Duodenal mucosa (tissue), 2 donors: ENCODE results near the gene ADGRA3.

ENCODE experiments used
- H3K27ac ChIP-seq: one replicate; pipeline ENCODE4 v1.7.0; 2013; ENCODE audit warnings: low read depth, low read length
- H3K27me3 ChIP-seq, 2 donors: one replicate each; pipeline ENCODE4 v1.7.0; 2013; ENCODE audit warnings: low read length in 2 of 2, control low read depth in 1 of 2; ENCODE audit not compliant: insufficient read depth in 2 of 2, control insufficient read depth in 1 of 2
- H3K36me3 ChIP-seq, 2 donors: one replicate each; pipeline ENCODE4 v1.7.0; 2013; ENCODE audit warnings: low read length in 2 of 2, control low read depth in 1 of 2; ENCODE audit not compliant: insufficient read depth in 2 of 2, control insufficient read depth in 1 of 2
- H3K4me1 ChIP-seq, 2 donors: one replicate each; pipeline ENCODE4 v1.7.0; 2013; ENCODE audit warnings: low read length in 2 of 2, control low read depth in 1 of 2; ENCODE audit not compliant: insufficient read depth in 2 of 2, control insufficient read depth in 1 of 2
- H3K4me3 ChIP-seq, 2 donors: one replicate each; pipeline ENCODE4 v1.7.0; 2013; ENCODE audit warnings: low read length in 2 of 2, low read depth in 1 of 2
- H3K9ac ChIP-seq, 2 donors: one replicate each; pipeline ENCODE4 v1.7.0; 2013; ENCODE audit warnings: low read length in 2 of 2, low read depth in 1 of 2
- H3K9me3 ChIP-seq, 2 donors: one replicate each; pipeline ENCODE4 v1.7.0; 2013; ENCODE audit warnings: low read length in 2 of 2, control low read depth in 1 of 2; ENCODE audit not compliant: control insufficient read depth in 1 of 2

The ADGRA3 gene

DNA sequence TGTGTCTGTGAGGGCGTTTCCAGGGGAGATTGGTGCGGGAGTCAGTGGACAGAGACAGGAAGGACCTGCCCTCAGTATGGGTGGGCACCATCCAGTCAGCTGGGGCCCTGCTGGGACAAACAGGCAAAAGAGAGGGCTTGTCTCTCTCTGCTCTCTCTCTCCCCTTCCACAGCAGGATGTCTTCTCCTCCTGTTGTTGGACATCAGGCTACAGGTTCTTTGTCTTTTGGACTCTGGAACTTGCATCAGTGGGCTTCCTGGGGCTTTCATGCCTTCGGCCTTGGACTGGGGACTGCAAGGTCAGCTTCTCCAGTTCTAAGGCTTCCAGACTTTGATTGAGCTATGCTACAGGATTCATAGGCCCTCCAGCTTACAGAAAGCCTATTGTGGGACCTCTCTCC, 59.6 kb downstream of the ADGRA3 start:
- Histone ChIP-seq H3K4me1 (peaks cover 5 to 24% of the 10 kb centered on the region in 2 donors), H3K27ac (no peak overlapping the region), H3K36me3 (no peaks in the 10 kb centered on the region), H3K4me3 (no peak overlapping the region), H3K27me3 (no peaks in the 10 kb centered on the region), H3K9me3 (no peaks in the 10 kb centered on the region), H3K9ac (no peak overlapping the region)

DNA sequence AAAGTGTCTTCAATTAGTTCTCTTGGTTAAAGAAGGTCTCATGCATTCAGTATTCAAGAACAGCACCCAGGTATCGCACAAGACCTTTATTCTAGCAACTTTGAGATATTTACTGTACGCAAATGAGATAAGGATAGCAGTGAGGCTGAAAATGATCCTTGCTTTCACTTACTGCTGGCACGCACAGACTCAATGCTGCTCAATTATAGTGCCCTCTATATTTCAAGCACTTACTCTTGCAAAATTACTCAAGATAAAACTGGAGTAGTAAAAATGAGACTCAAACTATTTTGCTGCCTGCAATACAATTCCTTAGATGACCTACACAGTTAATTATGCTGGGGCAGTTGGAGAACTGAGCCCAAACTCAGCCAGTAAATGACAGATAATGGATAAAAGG, 60.9 kb downstream of the ADGRA3 start:
- H3K9me3 ChIP-seq, result no peaks in the 10 kb centered on the region
- H3K27ac ChIP-seq, result no peak overlapping the region
- H3K4me3 ChIP-seq, result peak overlapping the region in 1 of 2 donors; percentile 9
- H3K4me1 ChIP-seq, result peaks cover 5 to 17% of the 10 kb centered on the region in 2 donors
- no peaks in the 10 kb centered on the region for H3K27me3 ChIP-seq
- no peaks in the 10 kb centered on the region for H3K36me3 ChIP-seq
- no peak overlapping the region for H3K9ac ChIP-seq

- Histone ChIP-seq H3K36me3 (no peaks in the 10 kb centered on the region), H3K4me1 (peaks cover 5 to 17% of the 10 kb centered on the region in 2 donors), H3K4me3 (peak overlapping the region in 1 of 2 donors; percentile 9), H3K9me3 (no peaks in the 10 kb centered on the region), H3K27me3 (no peaks in the 10 kb centered on the region), H3K9ac (no peak overlapping the region), H3K27ac (no peak overlapping the region)
Measured at GRCh38 chr4:22454216-22454838, 61.5 kb downstream of the ADGRA3 start.

GRCh38 chr4:22444813-22445212, 71.1 kb downstream of the ADGRA3 start:
- no peak overlapping the region for H3K4me3 ChIP-seq
- peaks cover 3 to 23% of the 10 kb centered on the region in 2 donors for H3K36me3 ChIP-seq
- no peak overlapping the region for H3K9ac ChIP-seq
- H3K4me1 ChIP-seq, result no peaks in the 10 kb centered on the region
- H3K9me3 ChIP-seq, result no peaks in the 10 kb centered on the region
- H3K27me3 ChIP-seq, result no peaks in the 10 kb centered on the region
- no peak overlapping the region for H3K27ac ChIP-seq

DNA sequence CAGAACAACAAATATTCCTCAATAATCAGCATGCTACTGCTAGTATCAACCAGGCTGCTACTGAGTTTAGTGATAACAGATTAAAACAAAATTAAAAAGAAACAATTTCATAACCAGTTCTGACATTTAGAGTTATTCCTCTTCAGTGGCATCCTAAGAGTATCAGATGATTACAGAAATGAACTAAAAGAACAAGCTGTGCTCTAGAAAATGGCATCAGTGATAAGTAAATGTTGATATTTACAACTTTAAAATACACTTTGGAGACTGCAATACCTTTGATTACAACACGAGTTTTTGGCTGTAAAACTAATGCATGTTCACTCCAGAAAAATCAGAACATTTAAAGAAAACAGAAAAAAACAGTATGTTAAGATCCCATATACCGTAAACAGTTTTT, 72.9 kb downstream of the ADGRA3 start:
- Histone ChIP-seq H3K9ac (no peak overlapping the region), H3K36me3 (peaks cover 3 to 18% of the 10 kb centered on the region in 2 donors), H3K27ac (no peak overlapping the region), H3K9me3 (no peaks in the 10 kb centered on the region), H3K27me3 (no peaks in the 10 kb centered on the region), H3K4me1 (no peaks in the 10 kb centered on the region), H3K4me3 (no peak overlapping the region)

DNA sequence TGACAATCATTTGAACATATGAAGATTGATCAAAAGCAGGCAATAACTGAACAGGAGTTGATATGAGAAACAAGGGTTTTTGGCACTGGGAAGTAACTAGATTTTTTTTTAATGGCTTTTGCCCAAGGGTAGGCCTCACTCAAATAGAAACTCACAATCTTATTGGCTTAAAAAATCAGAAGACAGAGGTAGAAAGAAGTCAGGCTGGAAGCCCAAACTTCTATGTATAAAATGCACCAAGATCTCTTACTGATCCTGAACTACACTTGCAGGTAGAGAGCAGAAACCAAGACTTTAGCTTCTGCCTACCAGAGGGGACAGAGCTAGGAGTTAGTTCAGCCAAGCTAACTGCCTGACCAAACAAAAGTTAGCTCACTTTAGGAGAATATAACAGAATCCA, 74.9 kb downstream of the ADGRA3 start:
- H3K27me3 ChIP-seq, result no peaks in the 10 kb centered on the region
- H3K4me3 ChIP-seq, result no peak overlapping the region
- no peak overlapping the region for H3K9ac ChIP-seq
- H3K27ac ChIP-seq, result no peak overlapping the region
- H3K9me3 ChIP-seq, result no peaks in the 10 kb centered on the region
- H3K4me1 ChIP-seq, result peaks cover 0 to under 1% of the 10 kb centered on the region in 2 donors
- H3K36me3 ChIP-seq, result peaks cover 0 to 18% of the 10 kb centered on the region in 2 donors

GRCh38 chr4:22439947-22440346, 75.9 kb downstream of the ADGRA3 start:
- no peaks in the 10 kb centered on the region for H3K27me3 ChIP-seq
- no peaks in the 10 kb centered on the region for H3K9me3 ChIP-seq
- no peak overlapping the region for H3K4me3 ChIP-seq
- no peak overlapping the region for H3K27ac ChIP-seq
- no peak overlapping the region for H3K9ac ChIP-seq
- peaks cover 0 to 18% of the 10 kb centered on the region in 2 donors for H3K36me3 ChIP-seq
- H3K4me1 ChIP-seq, result peaks cover 0 to 9% of the 10 kb centered on the region in 2 donors

GRCh38 chr4:22435652-22436051, 80.2 kb downstream of the ADGRA3 start:
- H3K9ac ChIP-seq, result no peak overlapping the region
- H3K4me3 ChIP-seq, result no peak overlapping the region
- H3K36me3 ChIP-seq, result peaks cover 0 to 1% of the 10 kb centered on the region in 2 donors
- H3K27me3 ChIP-seq, result no peaks in the 10 kb centered on the region
- no peaks in the 10 kb centered on the region for H3K9me3 ChIP-seq
- H3K27ac ChIP-seq, result no peak overlapping the region
- peaks cover 0 to 9% of the 10 kb centered on the region in 2 donors for H3K4me1 ChIP-seq

- H3K4me3 ChIP-seq, result no peak overlapping the region
- H3K27me3 ChIP-seq, result no peaks in the 10 kb centered on the region
- H3K9me3 ChIP-seq, result no peaks in the 10 kb centered on the region
- H3K36me3 ChIP-seq, result no peaks in the 10 kb centered on the region
- H3K9ac ChIP-seq, result no peak overlapping the region
- peaks cover 0 to 9% of the 10 kb centered on the region in 2 donors for H3K4me1 ChIP-seq
- no peak overlapping the region for H3K27ac ChIP-seq
Measured at GRCh38 chr4:22434895-22435294, 81.0 kb downstream of the ADGRA3 start.

DNA sequence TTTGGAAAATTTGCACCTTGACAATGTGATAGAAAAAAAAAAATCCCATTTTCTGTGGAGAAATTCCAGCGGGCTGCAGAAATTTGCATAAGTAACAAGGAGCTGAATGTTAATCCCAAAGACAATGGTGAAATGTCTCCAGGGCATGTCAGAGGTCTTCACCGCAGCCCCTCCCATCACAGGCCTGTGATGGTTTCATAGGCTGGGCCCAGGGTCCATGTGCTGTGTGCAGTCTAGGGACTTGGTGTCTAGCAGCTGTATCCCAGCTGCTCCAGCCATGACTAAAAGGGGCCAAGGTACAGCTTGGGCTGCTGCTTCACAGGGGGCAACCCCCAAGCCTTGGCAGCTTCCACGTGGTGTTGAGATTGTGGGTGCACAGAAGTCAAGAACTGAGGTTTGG, 85.2 kb downstream of the ADGRA3 start:
- Histone ChIP-seq H3K9me3 (no peaks in the 10 kb centered on the region), H3K9ac (no peak overlapping the region), H3K4me1 (peaks cover 0 to 5% of the 10 kb centered on the region in 2 donors), H3K36me3 (no peaks in the 10 kb centered on the region), H3K27ac (no peak overlapping the region), H3K27me3 (no peaks in the 10 kb centered on the region), H3K4me3 (no peak overlapping the region)
